Hepatocyte (in vitro differentiated cells): ENCODE results near the gene CDKN2AIPNL. TPM values are rescaled to one million over a fixed set of nuclear protein-coding genes. Genes with fewer than 3 reads are reported as not detected.
A peak's percentile ranks its signal among the peaks of the same experiment; 100 is the strongest.

Experiments
- DNase-seq: peaks from one replicate; pipeline ENCODE4 v3.0.0-alpha.2; 2016; ENCODE audit warnings: low spot score
- H2AFZ ChIP-seq: fragments of 200-600 bp; sonication (generic); 2 replicates; pipeline ENCODE4 v1.6.0; 2016; ENCODE audit warnings: antibody characterized with exemption, mild to moderate bottlenecking
- H3K27ac ChIP-seq: fragments of 200-600 bp; sonication (generic); 2 replicates; pipeline ENCODE4 v1.5.1; 2016; ENCODE audit warnings: mild to moderate bottlenecking
- H3K27me3 ChIP-seq: fragments of 200-600 bp; sonication (generic); 2 replicates; pipeline ENCODE4 v1.6.1; 2016
- H3K36me3 ChIP-seq: fragments of 200-600 bp; sonication (generic); replicated peaks from 2 replicates; pipeline ENCODE4 v1.5.1; 2016; ENCODE audit warnings: low read depth; ENCODE audit not compliant: insufficient read depth
- H3K4me1 ChIP-seq: fragments of 200-600 bp; sonication (generic); 2 replicates; pipeline ENCODE4 v1.5.1; 2016; ENCODE audit warnings: mild to moderate bottlenecking, moderate library complexity; ENCODE audit not compliant: insufficient read depth
- H3K4me2 ChIP-seq: fragments of 200-600 bp; sonication (generic); 2 replicates; pipeline ENCODE4 v1.6.0; 2016
- H3K4me3 ChIP-seq: fragments of 200-600 bp; sonication (generic); 2 replicates; pipeline ENCODE4 v1.5.1; 2016; ENCODE audit warnings: mild to moderate bottlenecking
- H3K79me2 ChIP-seq: fragments of 200-600 bp; sonication (generic); 2 replicates; pipeline ENCODE4 v1.6.0; 2017; ENCODE audit warnings: mild to moderate bottlenecking
- H3K9me2 ChIP-seq: fragments of 200-600 bp; sonication (generic); replicated peaks from 2 replicates; pipeline ENCODE4 v1.6.0; 2017; ENCODE audit warnings: mild to moderate bottlenecking; ENCODE audit not compliant: insufficient read depth
- H3K9me3 ChIP-seq: fragments of 200-600 bp; sonication (generic); 2 replicates; pipeline ENCODE4 v1.5.1; 2016; ENCODE audit warnings: low read depth, mild to moderate bottlenecking
- H4K20me1 ChIP-seq: fragments of 200-600 bp; sonication (generic); 2 replicates; pipeline ENCODE4 v1.6.0; 2016; ENCODE audit warnings: mild to moderate bottlenecking; ENCODE audit not compliant: insufficient read depth, poor library complexity, severe bottlenecking
- EZH2 ChIP-seq: fragments of 200-600 bp; sonication (generic); IDR thresholded peaks from 2 replicates; pipeline ENCODE4 v1.6.1; 2016; ENCODE audit warnings: antibody characterized with exemption, mild to moderate bottlenecking, borderline replicate concordance
- EZH2phosphoT487 ChIP-seq: fragments of 200-600 bp; sonication (generic); IDR thresholded peaks from one replicate; pipeline ENCODE4 v1.6.1; 2018; ENCODE audit warnings: antibody characterized with exemption, mild to moderate bottlenecking, low read depth, moderate library complexity; ENCODE audit not compliant: unreplicated experiment, severe bottlenecking
- WGBS: methylation state at CpG from one replicate; pipeline ENCODE4 v1.1.6; 2016; ENCODE audit warnings: low lambda C conversion rate; ENCODE audit errors: missing lambda C conversion rate; 5-methylcytosine and 5-hydroxymethylcytosine counted together
- polyA plus RNA-seq: library from polyadenylated mRNA; unstranded; fragments of >200 nt; fragmentation: Nextera tagmentation; extraction: Ambion mirVana; gene quantifications from 2 replicates; pipeline ENCODE4 v1.2.1, GENCODE V29; 2016
- total RNA-seq: library from RNA; depleted of rRNA; stranded (reverse); fragments of >200 nt; gene quantifications from 2 replicates; pipeline ENCODE4 v1.2.3, GENCODE V29; 2014
- TF ChIP-seq, protein P1 (sequence below): fragments of 200-600 bp; sonication (generic); IDR thresholded peaks from 2 replicates; pipeline ENCODE4 v1.5.1; 2016; ENCODE audit warnings: antibody characterized with exemption, mild to moderate bottlenecking; ENCODE audit not compliant: poor library complexity

Gene CDKN2AIPNL
- total and polyA plus RNA-seq, 2 experiments from 2014 or later = 24.1 to 30.0 TPM

DNA sequence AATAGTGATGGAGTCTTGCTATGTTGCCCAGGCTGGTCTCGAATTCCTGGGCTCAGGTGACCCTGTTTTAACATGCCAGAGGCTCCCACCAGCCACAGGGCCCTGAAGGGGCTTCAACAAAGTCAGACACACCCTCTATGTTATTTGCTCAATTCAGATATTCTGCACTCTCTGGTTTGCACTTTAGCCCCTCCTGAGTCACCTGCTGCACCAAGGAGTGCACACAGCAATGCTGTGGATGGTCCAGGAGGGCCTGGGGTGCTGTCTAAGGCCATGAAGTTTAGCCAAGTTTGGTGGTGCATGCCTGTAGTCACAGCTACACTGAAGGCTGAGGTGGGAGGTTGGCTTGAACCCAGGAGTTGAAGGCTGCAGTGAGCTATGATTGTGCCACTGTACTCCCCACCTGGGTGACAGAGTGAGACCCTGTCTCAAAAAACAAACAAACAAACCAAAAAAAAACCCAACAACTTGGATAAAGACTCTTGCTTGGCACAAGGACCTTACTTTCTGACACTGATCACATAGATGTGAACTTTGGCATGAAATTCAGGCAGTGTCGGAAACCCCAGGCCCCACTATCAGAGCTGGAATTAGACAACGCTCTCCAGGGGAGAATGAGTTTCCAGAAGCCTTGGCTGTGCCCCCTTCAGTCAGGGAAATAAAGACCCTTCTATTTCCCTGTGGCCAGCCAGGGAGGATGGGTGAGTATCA is 39.7 kb upstream of the CDKN2AIPNL start:
- Histone ChIP-seq H3K36me3 (no peaks in the 10 kb centered on the region), H3K27ac (peak overlapping the region; percentile 70), H3K4me2 (peak overlapping the region; percentile 47), H3K27me3 (no peaks in the 10 kb centered on the region), H3K9me2 (no peaks in the 10 kb centered on the region), H3K9me3 (no peaks in the 10 kb centered on the region), H3K4me3 (no peak overlapping the region), H3K4me1 (peaks cover 33% of the 10 kb centered on the region), H2AFZ (no peak overlapping the region), H4K20me1 (no peaks in the 10 kb centered on the region), H3K79me2 (no peaks in the 10 kb centered on the region)
- no peak for DNase-seq
- 57% methylated on average over 3 of the region's 3 CpGs for WGBS
- TF ChIP-seq EZH2phosphoT487 (no peak), EZH2 (no peak)
- TF ChIP-seq, protein P1, sequence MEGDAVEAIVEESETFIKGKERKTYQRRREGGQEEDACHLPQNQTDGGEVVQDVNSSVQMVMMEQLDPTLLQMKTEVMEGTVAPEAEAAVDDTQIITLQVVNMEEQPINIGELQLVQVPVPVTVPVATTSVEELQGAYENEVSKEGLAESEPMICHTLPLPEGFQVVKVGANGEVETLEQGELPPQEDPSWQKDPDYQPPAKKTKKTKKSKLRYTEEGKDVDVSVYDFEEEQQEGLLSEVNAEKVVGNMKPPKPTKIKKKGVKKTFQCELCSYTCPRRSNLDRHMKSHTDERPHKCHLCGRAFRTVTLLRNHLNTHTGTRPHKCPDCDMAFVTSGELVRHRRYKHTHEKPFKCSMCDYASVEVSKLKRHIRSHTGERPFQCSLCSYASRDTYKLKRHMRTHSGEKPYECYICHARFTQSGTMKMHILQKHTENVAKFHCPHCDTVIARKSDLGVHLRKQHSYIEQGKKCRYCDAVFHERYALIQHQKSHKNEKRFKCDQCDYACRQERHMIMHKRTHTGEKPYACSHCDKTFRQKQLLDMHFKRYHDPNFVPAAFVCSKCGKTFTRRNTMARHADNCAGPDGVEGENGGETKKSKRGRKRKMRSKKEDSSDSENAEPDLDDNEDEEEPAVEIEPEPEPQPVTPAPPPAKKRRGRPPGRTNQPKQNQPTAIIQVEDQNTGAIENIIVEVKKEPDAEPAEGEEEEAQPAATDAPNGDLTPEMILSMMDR = no peak

DNA sequence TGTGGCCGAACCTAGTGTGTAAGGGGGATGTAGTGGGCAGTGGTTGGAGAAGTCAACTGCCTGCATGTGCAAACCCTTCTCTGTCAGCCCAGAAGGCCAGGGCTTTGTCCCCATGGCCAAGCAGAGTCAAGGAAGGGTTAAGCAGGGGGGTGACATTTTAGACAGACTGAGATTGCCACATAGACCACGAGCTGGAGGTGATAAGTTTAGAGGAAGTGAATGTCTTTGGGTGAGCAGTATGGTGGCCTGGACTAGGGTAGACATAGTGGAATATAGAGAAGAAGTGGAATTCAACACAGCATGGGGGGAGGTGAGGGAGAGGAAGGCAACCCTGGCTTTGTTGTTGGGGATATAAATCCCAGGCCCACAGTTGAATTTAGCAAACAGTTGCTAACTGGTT is 38.7 kb upstream of the CDKN2AIPNL start:
- Histone ChIP-seq H3K27ac (peak overlapping the region; percentile 70), H3K79me2 (no peaks in the 10 kb centered on the region), H3K9me3 (no peaks in the 10 kb centered on the region), H3K27me3 (no peaks in the 10 kb centered on the region), H3K4me2 (no peak overlapping the region), H3K36me3 (no peaks in the 10 kb centered on the region), H3K9me2 (no peaks in the 10 kb centered on the region), H2AFZ (no peak overlapping the region), H4K20me1 (no peaks in the 10 kb centered on the region), H3K4me3 (no peak overlapping the region), H3K4me1 (peaks cover 34% of the 10 kb centered on the region)
- 71% methylated on average over 2 of the region's 2 CpGs for WGBS
- no peak for TF ChIP-seq EZH2phosphoT487
- DNase-seq = no peak

DNA sequence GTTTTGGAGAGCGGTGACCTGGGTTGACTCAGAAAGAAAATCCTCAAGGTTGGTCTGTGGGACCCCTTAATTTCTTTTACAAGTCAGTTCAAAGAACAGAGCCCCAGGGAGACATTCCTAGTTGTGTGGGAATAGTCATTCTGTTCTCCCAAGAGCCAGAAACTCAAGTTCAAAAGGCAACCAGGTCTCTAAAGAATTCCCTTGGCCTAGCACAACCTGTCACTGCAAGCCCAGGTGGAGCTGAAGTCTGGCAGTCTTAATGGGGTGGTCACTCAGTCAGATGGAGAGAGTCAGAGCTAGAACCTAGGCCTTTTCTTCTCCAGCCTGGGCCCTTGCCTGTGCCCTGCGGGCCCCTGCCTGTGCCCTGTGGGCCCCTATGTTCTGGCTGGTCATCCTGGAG is 37.5 kb upstream of the CDKN2AIPNL start:
- WGBS = 86% methylated on average over 2 of the region's 2 CpGs
- DNase-seq = no peak

DNA sequence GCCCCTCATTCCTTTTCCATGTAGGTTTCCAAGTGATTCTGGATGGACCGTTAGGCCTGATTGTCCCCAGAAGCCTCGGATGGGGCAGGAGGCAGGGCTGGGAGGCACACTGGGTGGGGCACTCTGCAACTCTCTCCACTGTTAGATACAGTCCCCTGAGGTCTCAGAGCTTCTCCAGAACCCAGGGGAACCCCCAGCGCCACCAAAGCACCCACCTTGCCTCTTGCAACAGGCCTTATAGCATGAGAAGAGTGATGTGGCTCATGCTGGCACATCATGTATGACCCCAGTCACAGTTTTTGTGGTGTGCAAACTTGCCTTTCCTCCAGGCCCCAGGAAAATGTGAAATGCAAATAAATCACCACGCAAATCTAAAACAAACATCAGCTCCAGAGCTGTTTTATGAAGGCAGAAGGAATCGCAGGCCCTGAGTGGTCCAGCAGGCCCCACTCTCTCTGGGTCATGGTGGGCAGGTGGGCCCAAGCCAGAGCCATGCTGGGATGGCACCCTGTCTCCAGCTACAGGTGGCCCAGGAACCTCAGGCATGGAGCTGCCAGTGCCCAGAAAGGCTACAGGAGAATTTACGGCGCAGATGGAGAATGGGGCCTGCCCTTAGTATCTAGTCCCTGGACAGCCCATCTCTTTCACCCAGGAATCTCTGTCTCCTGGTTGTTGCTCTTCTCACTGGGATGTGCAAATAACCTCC is 36.3 kb upstream of the CDKN2AIPNL start:
- Histone ChIP-seq H3K9me3 (no peaks in the 10 kb centered on the region), H3K27ac (peak overlapping the region; percentile 77), H2AFZ (no peak overlapping the region), H3K9me2 (no peaks in the 10 kb centered on the region), H3K79me2 (no peaks in the 10 kb centered on the region), H3K4me2 (no peak overlapping the region), H3K4me1 (peaks cover 34% of the 10 kb centered on the region), H3K27me3 (no peaks in the 10 kb centered on the region), H3K4me3 (no peak overlapping the region), H3K36me3 (no peaks in the 10 kb centered on the region), H4K20me1 (no peaks in the 10 kb centered on the region)
- no peak for DNase-seq
- 89% methylated on average over 7 of the region's 7 CpGs for WGBS
- TF ChIP-seq, protein P1 = no peak
- no peak for TF ChIP-seq EZH2
- no peak for TF ChIP-seq EZH2phosphoT487

More for the DNA sequence above, 37.5 kb upstream of the CDKN2AIPNL start:
- Histone ChIP-seq H4K20me1 (no peaks in the 10 kb centered on the region), H3K79me2 (no peaks in the 10 kb centered on the region), H3K4me2 (no peak overlapping the region), H3K4me3 (no peak overlapping the region), H3K4me1 (peaks cover 34% of the 10 kb centered on the region), H2AFZ (no peak overlapping the region), H3K9me2 (no peaks in the 10 kb centered on the region), H3K36me3 (no peaks in the 10 kb centered on the region), H3K9me3 (no peaks in the 10 kb centered on the region), H3K27ac (no peak overlapping the region), H3K27me3 (no peaks in the 10 kb centered on the region)
- TF ChIP-seq EZH2 = no peak
- TF ChIP-seq, protein P1 = no peak
- no peak for TF ChIP-seq EZH2phosphoT487
